SK-N-SH treated with all-trans-retinoic acid at 6 μM for 48 hours (cell line): ENCODE results near the gene SPSB2.

Experiments used
- ATAC-seq: fragments of 200-7000 bp; cut with Tn5 transposase; 3 replicates; pipeline ENCODE4 v1.9.1; 2020; ENCODE audit warnings: mild to moderate bottlenecking, moderate library complexity
- ARNTL ChIP-seq: fragments of 450-650 bp; formaldehyde crosslinking; IDR thresholded peaks from 2 replicates; pipeline ENCODE4 v1.5.0; 2020; ENCODE audit warnings: low read depth, mild to moderate bottlenecking, moderate library complexity, borderline replicate concordance
- BACH2 ChIP-seq: fragments of 250-450 bp; sonication (Bioruptor Pico); IDR thresholded peaks from 2 replicates; pipeline ENCODE4 v1.9.0; 2021; ENCODE audit warnings: mild to moderate bottlenecking, borderline replicate concordance
- CREB5 ChIP-seq: fragments of 250-450 bp; sonication (Bioruptor Pico); IDR thresholded peaks from 2 replicates; pipeline ENCODE4 v1.5.1; 2020; ENCODE audit warnings: low read depth, mild to moderate bottlenecking, moderate library complexity
- CSDC2 ChIP-seq: fragments of 250-450 bp; sonication (Bioruptor Pico); IDR thresholded peaks from 2 replicates; pipeline ENCODE4 v1.5.0; 2020; ENCODE audit warnings: mild to moderate bottlenecking, moderate library complexity
- ESRRG ChIP-seq: fragments of 250-450 bp; sonication (Bioruptor Pico); IDR thresholded peaks from 2 replicates; pipeline ENCODE4 v1.6.1; 2021; ENCODE audit warnings: mild to moderate bottlenecking
- GLIS3 ChIP-seq: fragments of 250-450 bp; sonication (Bioruptor Pico); IDR thresholded peaks from 2 replicates; pipeline ENCODE4 v1.5.0; 2020; ENCODE audit warnings: mild to moderate bottlenecking, moderate library complexity
- ISL1 ChIP-seq: fragments of 250-450 bp; sonication (Bioruptor Pico); IDR thresholded peaks from 2 replicates; pipeline ENCODE4 v2.1.2; 2022; ENCODE audit warnings: mild to moderate bottlenecking, moderate library complexity
- OSR1 ChIP-seq: fragments of 250-450 bp; sonication (Bioruptor Pico); IDR thresholded peaks from 2 replicates; pipeline ENCODE4 v1.8.0; 2022; ENCODE audit warnings: moderate library complexity, mild to moderate bottlenecking, inconsistent platforms
- PATZ1 ChIP-seq: fragments of 250-450 bp; sonication (Bioruptor Pico); IDR thresholded peaks from 2 replicates; pipeline ENCODE4 v1.8.0; 2020; ENCODE audit warnings: mild to moderate bottlenecking, moderate library complexity, borderline replicate concordance
- PPARA ChIP-seq: fragments of 250-450 bp; sonication (Bioruptor Pico); IDR thresholded peaks from 2 replicates; pipeline ENCODE4 v1.5.0; 2020; ENCODE audit warnings: mild to moderate bottlenecking, borderline replicate concordance
- RARB ChIP-seq: fragments of 250-450 bp; sonication (Bioruptor Pico); IDR thresholded peaks from 2 replicates; pipeline ENCODE4 v1.8.0; 2021; ENCODE audit warnings: mild to moderate bottlenecking, moderate library complexity
- SNAI2 ChIP-seq: fragments of 250-450 bp; sonication (Bioruptor Pico); IDR thresholded peaks from 2 replicates; pipeline ENCODE4 v1.5.0; 2020; ENCODE audit warnings: mild to moderate bottlenecking, moderate library complexity
- TOX ChIP-seq: fragments of 250-450 bp; sonication (Bioruptor Pico); IDR thresholded peaks from 2 replicates; pipeline ENCODE4 v1.8.0; 2021; ENCODE audit warnings: mild to moderate bottlenecking, moderate library complexity, borderline replicate concordance
- ZC3H10 ChIP-seq: fragments of 250-450 bp; sonication (Bioruptor Pico); IDR thresholded peaks from 2 replicates; pipeline ENCODE4 v1.5.1; 2021; ENCODE audit warnings: mild to moderate bottlenecking, moderate library complexity
- ZFP3 ChIP-seq: fragments of 250-450 bp; sonication (Bioruptor Pico); IDR thresholded peaks from 2 replicates; pipeline ENCODE4 v1.5.0; 2020; ENCODE audit warnings: mild to moderate bottlenecking, moderate library complexity
- ZFP30 ChIP-seq: fragments of 450-650 bp; formaldehyde crosslinking; IDR thresholded peaks from 2 replicates; pipeline ENCODE4 v1.5.0; 2022; ENCODE audit warnings: mild to moderate bottlenecking, moderate library complexity
- ZNF565 ChIP-seq: fragments of 450-650 bp; formaldehyde crosslinking; conservative IDR thresholded peaks from 2 replicates; pipeline ENCODE4 v1.5.0; 2020; ENCODE audit warnings: low read depth, mild to moderate bottlenecking, moderate library complexity
- ZNF70 ChIP-seq: fragments of 450-650 bp; formaldehyde crosslinking; IDR thresholded peaks from 2 replicates; pipeline ENCODE4 v1.5.0; 2020; ENCODE audit warnings: mild to moderate bottlenecking, moderate library complexity
- ZNF8 ChIP-seq: fragments of 450-650 bp; formaldehyde crosslinking; IDR thresholded peaks from 2 replicates; pipeline ENCODE4 v1.5.0; 2020; ENCODE audit warnings: mild to moderate bottlenecking, moderate library complexity
- TF ChIP-seq, protein P1 (sequence below): fragments of 250-450 bp; sonication (Bioruptor Pico); IDR thresholded peaks from 2 replicates; pipeline ENCODE4 v1.5.0; 2020; ENCODE audit warnings: mild to moderate bottlenecking, moderate library complexity
- TF ChIP-seq, protein P2 (sequence below): fragments of 250-450 bp; sonication (Bioruptor Pico); IDR thresholded peaks from 2 replicates; pipeline ENCODE4 v1.8.0; 2021; ENCODE audit warnings: low read depth, mild to moderate bottlenecking, moderate library complexity, borderline replicate concordance
- TF ChIP-seq, protein P3 (sequence below): fragments of 250-450 bp; sonication (Bioruptor Pico); IDR thresholded peaks from 2 replicates; pipeline ENCODE4 v1.5.1; 2021; ENCODE audit warnings: mild to moderate bottlenecking, moderate library complexity

The SPSB2 gene

GRCh38 chr12:6838854-6839253, 34.2 kb downstream of the SPSB2 start:
- no peak for TF ChIP-seq PATZ1 (CRISPR knock-in tag)
- no peak for TF ChIP-seq SNAI2 (CRISPR knock-in tag)
- TF ChIP-seq ISL1, result no peak
- TF ChIP-seq, protein P1, sequence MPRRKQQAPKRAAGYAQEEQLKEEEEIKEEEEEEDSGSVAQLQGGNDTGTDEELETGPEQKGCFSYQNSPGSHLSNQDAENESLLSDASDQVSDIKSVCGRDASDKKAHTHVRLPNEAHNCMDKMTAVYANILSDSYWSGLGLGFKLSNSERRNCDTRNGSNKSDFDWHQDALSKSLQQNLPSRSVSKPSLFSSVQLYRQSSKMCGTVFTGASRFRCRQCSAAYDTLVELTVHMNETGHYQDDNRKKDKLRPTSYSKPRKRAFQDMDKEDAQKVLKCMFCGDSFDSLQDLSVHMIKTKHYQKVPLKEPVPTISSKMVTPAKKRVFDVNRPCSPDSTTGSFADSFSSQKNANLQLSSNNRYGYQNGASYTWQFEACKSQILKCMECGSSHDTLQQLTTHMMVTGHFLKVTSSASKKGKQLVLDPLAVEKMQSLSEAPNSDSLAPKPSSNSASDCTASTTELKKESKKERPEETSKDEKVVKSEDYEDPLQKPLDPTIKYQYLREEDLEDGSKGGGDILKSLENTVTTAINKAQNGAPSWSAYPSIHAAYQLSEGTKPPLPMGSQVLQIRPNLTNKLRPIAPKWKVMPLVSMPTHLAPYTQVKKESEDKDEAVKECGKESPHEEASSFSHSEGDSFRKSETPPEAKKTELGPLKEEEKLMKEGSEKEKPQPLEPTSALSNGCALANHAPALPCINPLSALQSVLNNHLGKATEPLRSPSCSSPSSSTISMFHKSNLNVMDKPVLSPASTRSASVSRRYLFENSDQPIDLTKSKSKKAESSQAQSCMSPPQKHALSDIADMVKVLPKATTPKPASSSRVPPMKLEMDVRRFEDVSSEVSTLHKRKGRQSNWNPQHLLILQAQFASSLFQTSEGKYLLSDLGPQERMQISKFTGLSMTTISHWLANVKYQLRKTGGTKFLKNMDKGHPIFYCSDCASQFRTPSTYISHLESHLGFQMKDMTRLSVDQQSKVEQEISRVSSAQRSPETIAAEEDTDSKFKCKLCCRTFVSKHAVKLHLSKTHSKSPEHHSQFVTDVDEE (CRISPR knock-in tag), result no peak
- no peak for TF ChIP-seq ZNF8
- TF ChIP-seq ZFP3 (CRISPR knock-in tag), result no peak
- TF ChIP-seq CREB5, result no peak
- TF ChIP-seq ZC3H10 (CRISPR knock-in tag), result no peak
- TF ChIP-seq ZNF70, result no peak
- TF ChIP-seq, protein P2, sequence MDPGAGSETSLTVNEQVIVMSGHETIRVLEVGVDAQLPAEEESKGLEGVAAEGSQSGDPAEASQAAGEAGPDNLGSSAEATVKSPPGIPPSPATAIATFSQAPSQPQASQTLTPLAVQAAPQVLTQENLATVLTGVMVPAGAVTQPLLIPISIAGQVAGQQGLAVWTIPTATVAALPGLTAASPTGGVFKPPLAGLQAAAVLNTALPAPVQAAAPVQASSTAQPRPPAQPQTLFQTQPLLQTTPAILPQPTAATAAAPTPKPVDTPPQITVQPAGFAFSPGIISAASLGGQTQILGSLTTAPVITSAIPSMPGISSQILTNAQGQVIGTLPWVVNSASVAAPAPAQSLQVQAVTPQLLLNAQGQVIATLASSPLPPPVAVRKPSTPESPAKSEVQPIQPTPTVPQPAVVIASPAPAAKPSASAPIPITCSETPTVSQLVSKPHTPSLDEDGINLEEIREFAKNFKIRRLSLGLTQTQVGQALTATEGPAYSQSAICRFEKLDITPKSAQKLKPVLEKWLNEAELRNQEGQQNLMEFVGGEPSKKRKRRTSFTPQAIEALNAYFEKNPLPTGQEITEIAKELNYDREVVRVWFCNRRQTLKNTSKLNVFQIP (CRISPR knock-in tag), result no peak
- no peak for TF ChIP-seq ZFP30 (CRISPR knock-in tag)
- no peak for TF ChIP-seq BACH2 (CRISPR knock-in tag)
- TF ChIP-seq GLIS3 (CRISPR knock-in tag), result no peak
- TF ChIP-seq RARB (CRISPR knock-in tag), result no peak
- no peak for TF ChIP-seq ZNF565 (CRISPR knock-in tag)
- no peak for TF ChIP-seq ARNTL (CRISPR knock-in tag)
- TF ChIP-seq CSDC2 (CRISPR knock-in tag), result no peak
- no peak for TF ChIP-seq PPARA (CRISPR knock-in tag)
- TF ChIP-seq ESRRG (CRISPR knock-in tag), result no peak
- TF ChIP-seq OSR1 (CRISPR knock-in tag), result no peak
- ATAC-seq, result no peak

- ATAC-seq, result no peak
- TF ChIP-seq TOX (CRISPR knock-in tag) (no peak), ZNF565 (CRISPR knock-in tag) (no peak), PPARA (CRISPR knock-in tag) (no peak)
- TF ChIP-seq, protein P2 (CRISPR knock-in tag), result no peak
- TF ChIP-seq, all 23 proteins: peak for 0
Observed at GRCh38 chr12:6837370-6838060, 35.6 kb downstream of the SPSB2 start.

GRCh38 chr12:6836851-6837250, 36.3 kb downstream of the SPSB2 start:
- TF ChIP-seq ZFP3 (CRISPR knock-in tag) (no peak), BACH2 (CRISPR knock-in tag) (no peak), GLIS3 (CRISPR knock-in tag) (no peak), TOX (CRISPR knock-in tag) (no peak), PPARA (CRISPR knock-in tag) (no peak), CREB5 (no peak), OSR1 (CRISPR knock-in tag) (no peak)
- TF ChIP-seq, protein P3, sequence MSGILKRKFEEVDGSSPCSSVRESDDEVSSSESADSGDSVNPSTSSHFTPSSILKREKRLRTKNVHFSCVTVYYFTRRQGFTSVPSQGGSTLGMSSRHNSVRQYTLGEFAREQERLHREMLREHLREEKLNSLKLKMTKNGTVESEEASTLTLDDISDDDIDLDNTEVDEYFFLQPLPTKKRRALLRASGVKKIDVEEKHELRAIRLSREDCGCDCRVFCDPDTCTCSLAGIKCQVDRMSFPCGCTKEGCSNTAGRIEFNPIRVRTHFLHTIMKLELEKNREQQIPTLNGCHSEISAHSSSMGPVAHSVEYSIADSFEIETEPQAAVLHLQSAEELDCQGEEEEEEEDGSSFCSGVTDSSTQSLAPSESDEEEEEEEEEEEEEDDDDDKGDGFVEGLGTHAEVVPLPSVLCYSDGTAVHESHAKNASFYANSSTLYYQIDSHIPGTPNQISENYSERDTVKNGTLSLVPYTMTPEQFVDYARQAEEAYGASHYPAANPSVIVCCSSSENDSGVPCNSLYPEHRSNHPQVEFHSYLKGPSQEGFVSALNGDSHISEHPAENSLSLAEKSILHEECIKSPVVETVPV (CRISPR knock-in tag), result no peak
- TF ChIP-seq, protein P2 (CRISPR knock-in tag), result no peak
- ATAC-seq, result no peak
